WTC11 (cell line): Measurements from ENCODE around the gene LFNG. TPM values are rescaled to one million over a fixed set of nuclear protein-coding genes. Genes with fewer than 3 reads are reported as not detected.
A peak's percentile ranks its signal among the peaks of the same experiment; 100 is the strongest.

Experiments
- CREB1 ChIP-seq: sonication (generic); formaldehyde crosslinking; IDR thresholded peaks from 2 replicates; pipeline ENCODE4 v1.8.0; 2023; ENCODE audit warnings: mild to moderate bottlenecking, missing genetic modification reagents
- CREM ChIP-seq: sonication (generic); formaldehyde crosslinking; IDR thresholded peaks from 2 replicates; pipeline ENCODE4 v1.8.1; 2022; ENCODE audit warnings: mild to moderate bottlenecking, missing genetic modification reagents, moderate library complexity
- FOXJ3 ChIP-seq: sonication (generic); formaldehyde crosslinking; IDR thresholded peaks from 2 replicates; pipeline ENCODE4 v1.9.0; 2021; ENCODE audit warnings: missing genetic modification reagents, mild to moderate bottlenecking, borderline replicate concordance
- FOXK1 ChIP-seq: sonication (generic); formaldehyde crosslinking; IDR thresholded peaks from 2 replicates; pipeline ENCODE4 v1.8.0; 2022; ENCODE audit warnings: mild to moderate bottlenecking, moderate library complexity, missing genetic modification reagents
- GABPB1 ChIP-seq: sonication (generic); formaldehyde crosslinking; IDR thresholded peaks from 2 replicates; pipeline ENCODE4 v1.8.1; 2023; ENCODE audit warnings: mild to moderate bottlenecking, missing genetic modification reagents
- GRHL2 ChIP-seq: fragments of 250-450 bp; sonication (Bioruptor Pico); IDR thresholded peaks from 2 replicates; pipeline ENCODE4 v1.8.0; 2022; ENCODE audit warnings: mild to moderate bottlenecking, moderate library complexity; ENCODE audit not compliant: insufficient replicate concordance, severe bottlenecking
- JUN ChIP-seq: sonication (generic); formaldehyde crosslinking; IDR thresholded peaks from 2 replicates; pipeline ENCODE4 v1.8.0; 2023; ENCODE audit warnings: mild to moderate bottlenecking, missing genetic modification reagents
- NFATC4 ChIP-seq: fragments of 250-450 bp; sonication (Bioruptor Pico); IDR thresholded peaks from 2 replicates; pipeline ENCODE4 v1.9.0; 2021; ENCODE audit warnings: mild to moderate bottlenecking
- NFE2L1 ChIP-seq: sonication (generic); formaldehyde crosslinking; IDR thresholded peaks from 2 replicates; pipeline ENCODE4 v1.8.1; 2023; ENCODE audit warnings: missing genetic modification reagents
- PRRX2 ChIP-seq: fragments of 250-450 bp; sonication (Bioruptor Pico); IDR thresholded peaks from 2 replicates; pipeline ENCODE4 v1.8.0; 2021; ENCODE audit warnings: mild to moderate bottlenecking
- SMAD3 ChIP-seq: sonication (generic); formaldehyde crosslinking; IDR thresholded peaks from 2 replicates; pipeline ENCODE4 v1.8.0; 2022; ENCODE audit warnings: missing genetic modification reagents, mild to moderate bottlenecking, borderline replicate concordance
- TCF7 ChIP-seq: sonication (generic); formaldehyde crosslinking; IDR thresholded peaks from 2 replicates; pipeline ENCODE4 v1.8.0; 2022; ENCODE audit warnings: mild to moderate bottlenecking, low read depth, missing genetic modification reagents, moderate library complexity
- TEAD4 ChIP-seq: sonication (generic); formaldehyde crosslinking; IDR thresholded peaks from 2 replicates; pipeline ENCODE4 v1.8.0; 2022; ENCODE audit warnings: mild to moderate bottlenecking, missing genetic modification reagents
- TP53 ChIP-seq: sonication (generic); formaldehyde crosslinking; IDR thresholded peaks from 2 replicates; pipeline ENCODE4 v1.8.1; 2023; ENCODE audit warnings: mild to moderate bottlenecking, missing genetic modification reagents
- ZNF219 ChIP-seq: sonication (generic); formaldehyde crosslinking; IDR thresholded peaks from 2 replicates; pipeline ENCODE4 v1.8.0; 2023; ENCODE audit warnings: missing genetic modification reagents, mild to moderate bottlenecking, borderline replicate concordance
- ZNF396 ChIP-seq: fragments of 250-450 bp; sonication (Bioruptor Pico); IDR thresholded peaks from 2 replicates; pipeline ENCODE4 v1.8.0; 2021; ENCODE audit warnings: mild to moderate bottlenecking, moderate library complexity, borderline replicate concordance
- ZNF423 ChIP-seq: fragments of 250-450 bp; sonication (Bioruptor Pico); IDR thresholded peaks from 2 replicates; pipeline ENCODE4 v2.1.2; 2022; ENCODE audit warnings: mild to moderate bottlenecking, moderate library complexity
- total RNA-seq: library from RNA; stranded (reverse); gene quantifications from 3 replicates; pipeline ENCODE4 v1.2.3, GENCODE V29; 2021
- TF ChIP-seq, protein P1 (sequence below): fragments of 250-450 bp; sonication (Bioruptor Pico); IDR thresholded peaks from 2 replicates; pipeline ENCODE4 v1.9.0; 2021; ENCODE audit warnings: mild to moderate bottlenecking
- TF ChIP-seq, protein P2 (sequence below): fragments of 250-450 bp; sonication (Bioruptor Pico); IDR thresholded peaks from 2 replicates; pipeline ENCODE4 v2.1.2; 2022; ENCODE audit warnings: mild to moderate bottlenecking, moderate library complexity
- TF ChIP-seq, protein P3 (sequence below): sonication (generic); formaldehyde crosslinking; IDR thresholded peaks from 2 replicates; pipeline ENCODE4 v1.8.1; 2023; ENCODE audit warnings: mild to moderate bottlenecking, missing genetic modification reagents, moderate library complexity
- TF ChIP-seq, protein P4 (sequence below): fragments of 250-450 bp; sonication (Bioruptor Pico); IDR thresholded peaks from 2 replicates; pipeline ENCODE4 v1.9.0; 2021; ENCODE audit warnings: moderate library complexity, mild to moderate bottlenecking, inconsistent platforms, borderline replicate concordance
- TF ChIP-seq, protein P5 (sequence below): sonication (generic); formaldehyde crosslinking; IDR thresholded peaks from 2 replicates; pipeline ENCODE4 v1.8.1; 2022; ENCODE audit warnings: mild to moderate bottlenecking, missing genetic modification reagents, moderate library complexity, borderline replicate concordance
- TF ChIP-seq, protein P6 (sequence below): fragments of 250-450 bp; sonication (Bioruptor Pico); IDR thresholded peaks from 2 replicates; pipeline ENCODE4 v1.9.0; 2021; ENCODE audit warnings: mild to moderate bottlenecking, borderline replicate concordance
- TF ChIP-seq, protein P7 (sequence below): sonication (generic); formaldehyde crosslinking; IDR thresholded peaks from 2 replicates; pipeline ENCODE4 v1.8.0; 2022; ENCODE audit warnings: mild to moderate bottlenecking, missing genetic modification reagents
- TF ChIP-seq, protein P8 (sequence below): sonication (generic); formaldehyde crosslinking; IDR thresholded peaks from 2 replicates; pipeline ENCODE4 v1.8.1; 2023; ENCODE audit warnings: mild to moderate bottlenecking, missing genetic modification reagents
- TF ChIP-seq, protein P9 (sequence below): sonication (generic); formaldehyde crosslinking; IDR thresholded peaks from 2 replicates; pipeline ENCODE4 v1.8.1; 2022; ENCODE audit warnings: missing genetic modification reagents, borderline replicate concordance

The LFNG gene
- total RNA-seq, 1 experiment from 2014 or later = 29.4 TPM

DNA sequence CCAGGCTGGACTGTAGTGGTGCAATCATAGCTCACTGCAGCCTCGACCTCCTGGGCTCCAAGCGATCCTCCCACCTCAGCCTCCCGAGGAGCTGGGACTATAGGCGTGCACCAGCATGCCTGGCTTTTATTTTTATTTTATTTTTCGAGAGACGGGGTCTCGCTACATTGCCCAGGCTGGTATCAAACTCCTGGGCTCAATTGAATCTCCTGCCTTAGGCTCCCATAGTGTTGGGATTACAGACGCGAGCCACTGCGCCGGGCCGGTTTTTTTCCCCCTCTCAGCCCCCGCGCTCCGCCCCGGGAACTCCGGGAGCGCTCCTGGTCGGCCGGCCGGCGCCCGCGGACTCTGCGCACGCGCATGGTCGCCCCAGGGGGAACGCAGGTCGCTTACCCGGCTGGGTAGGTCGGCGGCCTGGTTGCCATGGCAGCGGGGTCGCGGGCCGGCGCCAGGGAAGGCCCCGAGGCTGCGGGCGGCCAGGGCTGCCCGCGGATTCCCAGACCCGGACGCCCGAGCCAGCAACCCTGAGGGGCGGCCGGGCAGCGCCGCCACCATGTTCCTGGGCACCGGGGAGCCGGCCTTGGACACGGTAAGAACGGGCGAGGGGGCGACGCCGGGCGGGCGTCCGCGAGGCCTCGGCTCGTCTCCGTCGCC lies 39.2 kb downstream of the LFNG start, which contains the start of gene IQCE (continued):
- TF ChIP-seq FOXK1 (CRISPR knock-in tag) (peak; percentile 82), CREB1 (CRISPR knock-in tag) (no peak), GRHL2 (no peak), NFE2L1 (CRISPR knock-in tag) (0 out of 2 replicates have a peak, but pooled peaks have one; percentile 11), ZNF423 (CRISPR knock-in tag) (no peak), NFATC4 (CRISPR knock-in tag) (no peak), ZNF396 (CRISPR knock-in tag) (no peak; the same call in 1 of the 2 replicates), TCF7 (CRISPR knock-in tag) (no peak), SMAD3 (CRISPR knock-in tag) (no peak), ZNF219 (CRISPR knock-in tag) (no peak), FOXJ3 (CRISPR knock-in tag) (no peak), TP53 (CRISPR knock-in tag) (peak; percentile 81; the same call in 1 of the 2 replicates), GABPB1 (CRISPR knock-in tag) (no peak; the same call in 1 of the 2 replicates), JUN (CRISPR knock-in tag) (no peak), PRRX2 (no peak), CREM (CRISPR knock-in tag) (no peak), TEAD4 (CRISPR knock-in tag) (no peak)
- TF ChIP-seq, protein P1, sequence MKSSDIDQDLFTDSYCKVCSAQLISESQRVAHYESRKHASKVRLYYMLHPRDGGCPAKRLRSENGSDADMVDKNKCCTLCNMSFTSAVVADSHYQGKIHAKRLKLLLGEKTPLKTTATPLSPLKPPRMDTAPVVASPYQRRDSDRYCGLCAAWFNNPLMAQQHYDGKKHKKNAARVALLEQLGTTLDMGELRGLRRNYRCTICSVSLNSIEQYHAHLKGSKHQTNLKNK (CRISPR knock-in tag) = no peak
- TF ChIP-seq, protein P2, sequence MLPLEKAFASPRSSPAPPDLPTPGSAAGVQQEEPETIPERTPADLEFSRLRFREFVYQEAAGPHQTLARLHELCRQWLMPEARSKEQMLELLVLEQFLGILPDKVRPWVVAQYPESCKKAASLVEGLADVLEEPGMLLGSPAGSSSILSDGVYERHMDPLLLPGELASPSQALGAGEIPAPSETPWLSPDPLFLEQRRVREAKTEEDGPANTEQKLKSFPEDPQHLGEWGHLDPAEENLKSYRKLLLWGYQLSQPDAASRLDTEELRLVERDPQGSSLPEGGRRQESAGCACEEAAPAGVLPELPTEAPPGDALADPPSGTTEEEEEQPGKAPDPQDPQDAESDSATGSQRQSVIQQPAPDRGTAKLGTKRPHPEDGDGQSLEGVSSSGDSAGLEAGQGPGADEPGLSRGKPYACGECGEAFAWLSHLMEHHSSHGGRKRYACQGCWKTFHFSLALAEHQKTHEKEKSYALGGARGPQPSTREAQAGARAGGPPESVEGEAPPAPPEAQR (CRISPR knock-in tag) = no peak
- TF ChIP-seq, protein P3, sequence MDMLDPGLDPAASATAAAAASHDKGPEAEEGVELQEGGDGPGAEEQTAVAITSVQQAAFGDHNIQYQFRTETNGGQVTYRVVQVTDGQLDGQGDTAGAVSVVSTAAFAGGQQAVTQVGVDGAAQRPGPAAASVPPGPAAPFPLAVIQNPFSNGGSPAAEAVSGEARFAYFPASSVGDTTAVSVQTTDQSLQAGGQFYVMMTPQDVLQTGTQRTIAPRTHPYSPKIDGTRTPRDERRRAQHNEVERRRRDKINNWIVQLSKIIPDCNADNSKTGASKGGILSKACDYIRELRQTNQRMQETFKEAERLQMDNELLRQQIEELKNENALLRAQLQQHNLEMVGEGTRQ (CRISPR knock-in tag) = peak; percentile 47; the same call in 1 of the 2 replicates
- TF ChIP-seq, protein P4, sequence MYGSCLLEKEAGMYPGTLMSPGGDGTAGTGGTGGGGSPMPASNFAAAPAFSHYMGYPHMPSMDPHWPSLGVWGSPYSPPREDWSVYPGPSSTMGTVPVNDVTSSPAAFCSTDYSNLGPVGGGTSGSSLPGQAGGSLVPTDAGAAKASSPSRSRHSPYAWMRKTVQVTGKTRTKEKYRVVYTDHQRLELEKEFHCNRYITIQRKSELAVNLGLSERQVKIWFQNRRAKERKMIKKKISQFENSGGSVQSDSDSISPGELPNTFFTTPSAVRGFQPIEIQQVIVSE = no peak
- TF ChIP-seq, protein P5, sequence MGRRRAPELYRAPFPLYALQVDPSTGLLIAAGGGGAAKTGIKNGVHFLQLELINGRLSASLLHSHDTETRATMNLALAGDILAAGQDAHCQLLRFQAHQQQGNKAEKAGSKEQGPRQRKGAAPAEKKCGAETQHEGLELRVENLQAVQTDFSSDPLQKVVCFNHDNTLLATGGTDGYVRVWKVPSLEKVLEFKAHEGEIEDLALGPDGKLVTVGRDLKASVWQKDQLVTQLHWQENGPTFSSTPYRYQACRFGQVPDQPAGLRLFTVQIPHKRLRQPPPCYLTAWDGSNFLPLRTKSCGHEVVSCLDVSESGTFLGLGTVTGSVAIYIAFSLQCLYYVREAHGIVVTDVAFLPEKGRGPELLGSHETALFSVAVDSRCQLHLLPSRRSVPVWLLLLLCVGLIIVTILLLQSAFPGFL = no peak
- TF ChIP-seq, protein P6, sequence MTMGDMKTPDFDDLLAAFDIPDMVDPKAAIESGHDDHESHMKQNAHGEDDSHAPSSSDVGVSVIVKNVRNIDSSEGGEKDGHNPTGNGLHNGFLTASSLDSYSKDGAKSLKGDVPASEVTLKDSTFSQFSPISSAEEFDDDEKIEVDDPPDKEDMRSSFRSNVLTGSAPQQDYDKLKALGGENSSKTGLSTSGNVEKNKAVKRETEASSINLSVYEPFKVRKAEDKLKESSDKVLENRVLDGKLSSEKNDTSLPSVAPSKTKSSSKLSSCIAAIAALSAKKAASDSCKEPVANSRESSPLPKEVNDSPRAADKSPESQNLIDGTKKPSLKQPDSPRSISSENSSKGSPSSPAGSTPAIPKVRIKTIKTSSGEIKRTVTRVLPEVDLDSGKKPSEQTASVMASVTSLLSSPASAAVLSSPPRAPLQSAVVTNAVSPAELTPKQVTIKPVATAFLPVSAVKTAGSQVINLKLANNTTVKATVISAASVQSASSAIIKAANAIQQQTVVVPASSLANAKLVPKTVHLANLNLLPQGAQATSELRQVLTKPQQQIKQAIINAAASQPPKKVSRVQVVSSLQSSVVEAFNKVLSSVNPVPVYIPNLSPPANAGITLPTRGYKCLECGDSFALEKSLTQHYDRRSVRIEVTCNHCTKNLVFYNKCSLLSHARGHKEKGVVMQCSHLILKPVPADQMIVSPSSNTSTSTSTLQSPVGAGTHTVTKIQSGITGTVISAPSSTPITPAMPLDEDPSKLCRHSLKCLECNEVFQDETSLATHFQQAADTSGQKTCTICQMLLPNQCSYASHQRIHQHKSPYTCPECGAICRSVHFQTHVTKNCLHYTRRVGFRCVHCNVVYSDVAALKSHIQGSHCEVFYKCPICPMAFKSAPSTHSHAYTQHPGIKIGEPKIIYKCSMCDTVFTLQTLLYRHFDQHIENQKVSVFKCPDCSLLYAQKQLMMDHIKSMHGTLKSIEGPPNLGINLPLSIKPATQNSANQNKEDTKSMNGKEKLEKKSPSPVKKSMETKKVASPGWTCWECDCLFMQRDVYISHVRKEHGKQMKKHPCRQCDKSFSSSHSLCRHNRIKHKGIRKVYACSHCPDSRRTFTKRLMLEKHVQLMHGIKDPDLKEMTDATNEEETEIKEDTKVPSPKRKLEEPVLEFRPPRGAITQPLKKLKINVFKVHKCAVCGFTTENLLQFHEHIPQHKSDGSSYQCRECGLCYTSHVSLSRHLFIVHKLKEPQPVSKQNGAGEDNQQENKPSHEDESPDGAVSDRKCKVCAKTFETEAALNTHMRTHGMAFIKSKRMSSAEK (CRISPR knock-in tag) = no peak
- TF ChIP-seq, protein P7, sequence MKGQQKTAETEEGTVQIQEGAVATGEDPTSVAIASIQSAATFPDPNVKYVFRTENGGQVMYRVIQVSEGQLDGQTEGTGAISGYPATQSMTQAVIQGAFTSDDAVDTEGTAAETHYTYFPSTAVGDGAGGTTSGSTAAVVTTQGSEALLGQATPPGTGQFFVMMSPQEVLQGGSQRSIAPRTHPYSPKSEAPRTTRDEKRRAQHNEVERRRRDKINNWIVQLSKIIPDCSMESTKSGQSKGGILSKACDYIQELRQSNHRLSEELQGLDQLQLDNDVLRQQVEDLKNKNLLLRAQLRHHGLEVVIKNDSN (CRISPR knock-in tag) = no peak
- TF ChIP-seq, protein P8, sequence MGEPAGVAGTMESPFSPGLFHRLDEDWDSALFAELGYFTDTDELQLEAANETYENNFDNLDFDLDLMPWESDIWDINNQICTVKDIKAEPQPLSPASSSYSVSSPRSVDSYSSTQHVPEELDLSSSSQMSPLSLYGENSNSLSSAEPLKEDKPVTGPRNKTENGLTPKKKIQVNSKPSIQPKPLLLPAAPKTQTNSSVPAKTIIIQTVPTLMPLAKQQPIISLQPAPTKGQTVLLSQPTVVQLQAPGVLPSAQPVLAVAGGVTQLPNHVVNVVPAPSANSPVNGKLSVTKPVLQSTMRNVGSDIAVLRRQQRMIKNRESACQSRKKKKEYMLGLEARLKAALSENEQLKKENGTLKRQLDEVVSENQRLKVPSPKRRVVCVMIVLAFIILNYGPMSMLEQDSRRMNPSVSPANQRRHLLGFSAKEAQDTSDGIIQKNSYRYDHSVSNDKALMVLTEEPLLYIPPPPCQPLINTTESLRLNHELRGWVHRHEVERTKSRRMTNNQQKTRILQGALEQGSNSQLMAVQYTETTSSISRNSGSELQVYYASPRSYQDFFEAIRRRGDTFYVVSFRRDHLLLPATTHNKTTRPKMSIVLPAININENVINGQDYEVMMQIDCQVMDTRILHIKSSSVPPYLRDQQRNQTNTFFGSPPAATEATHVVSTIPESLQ = no peak
- TF ChIP-seq, protein P9, sequence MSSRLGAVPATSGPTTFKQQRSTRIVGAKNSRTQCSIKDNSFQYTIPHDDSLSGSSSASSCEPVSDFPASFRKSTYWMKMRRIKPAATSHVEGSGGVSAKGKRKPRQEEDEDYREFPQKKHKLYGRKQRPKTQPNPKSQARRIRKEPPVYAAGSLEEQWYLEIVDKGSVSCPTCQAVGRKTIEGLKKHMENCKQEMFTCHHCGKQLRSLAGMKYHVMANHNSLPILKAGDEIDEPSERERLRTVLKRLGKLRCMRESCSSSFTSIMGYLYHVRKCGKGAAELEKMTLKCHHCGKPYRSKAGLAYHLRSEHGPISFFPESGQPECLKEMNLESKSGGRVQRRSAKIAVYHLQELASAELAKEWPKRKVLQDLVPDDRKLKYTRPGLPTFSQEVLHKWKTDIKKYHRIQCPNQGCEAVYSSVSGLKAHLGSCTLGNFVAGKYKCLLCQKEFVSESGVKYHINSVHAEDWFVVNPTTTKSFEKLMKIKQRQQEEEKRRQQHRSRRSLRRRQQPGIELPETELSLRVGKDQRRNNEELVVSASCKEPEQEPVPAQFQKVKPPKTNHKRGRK (CRISPR knock-in tag) = no peak
